ENCODE results near the gene SREK1. TPM values are rescaled to one million over a fixed set of nuclear protein-coding genes. Genes with fewer than 3 reads are reported as not detected.

Gene SREK1
- total and polyA plus RNA-seq, 4 donors: 17.7 to 337 (median 51.1) TPM

GRCh38 chr5:66118304-66118703 lies 25.8 kb upstream of the SREK1 start:
- Histone ChIP-seq H3K9ac (ENCODE audit: insufficient read depth in 1 of 2, low read length in 2 of 2) (no peak overlapping the region), H3K4me1 (ENCODE audit: control insufficient read depth in 5 of 5, insufficient read depth in 5 of 5, low read length in 5 of 5) (no peaks in the 10 kb centered on the region), H3K9me3 (ENCODE audit: control insufficient read depth in 4 of 4, insufficient read depth in 3 of 4, low read length in 3 of 4) (peaks cover 0 to 2% (median 0%) of the 10 kb centered on the region in 4 donors), H3K27me3 (ENCODE audit: control insufficient read depth in 3 of 3, insufficient read depth in 3 of 3, low read length in 2 of 3) (no peaks in the 10 kb centered on the region), H3K27ac (ENCODE audit: low read depth in 1 of 2, low read length in 1 of 2) (no peak overlapping the region), H3K4me3 (no peak overlapping the region), H3K36me3 (ENCODE audit: control insufficient read depth in 4 of 4, insufficient read depth in 4 of 4, low read length in 4 of 4) (no peaks in the 10 kb centered on the region)
- TF ChIP-seq CTCF (IDR thresholded peaks at IDR 0.05; ENCODE audit: control extremely low read depth, extremely low read depth): no peak
- no peak for ATAC-seq (ENCODE audit: insufficient read depth, low FRiP score)
- WGBS, 2 donors: 81 to 91% methylated on average over 4 of the region's 4 CpGs
- no peak for DNase-seq

GRCh38 chr5:66122379-66123034 lies 21.6 kb upstream of the SREK1 start:
- TF ChIP-seq CTCF (IDR thresholded peaks at IDR 0.05; ENCODE audit: control extremely low read depth, extremely low read depth): no peak
- ATAC-seq (ENCODE audit: insufficient read depth, low FRiP score) (no peak), DNase-seq (no peak)
- Histone ChIP-seq H3K9ac (ENCODE audit: insufficient read depth in 1 of 2, low read length in 2 of 2) (no peak overlapping the region), H3K27me3 (ENCODE audit: control insufficient read depth in 3 of 3, insufficient read depth in 3 of 3, low read length in 2 of 3) (no peaks in the 10 kb centered on the region), H3K36me3 (ENCODE audit: control insufficient read depth in 4 of 4, insufficient read depth in 4 of 4, low read length in 4 of 4) (no peaks in the 10 kb centered on the region), H3K4me1 (ENCODE audit: control insufficient read depth in 5 of 5, insufficient read depth in 5 of 5, low read length in 5 of 5) (no peaks in the 10 kb centered on the region), H3K9me3 (ENCODE audit: control insufficient read depth in 4 of 4, insufficient read depth in 3 of 4, low read length in 3 of 4) (no peaks in the 10 kb centered on the region), H3K27ac (ENCODE audit: low read depth in 1 of 2, low read length in 1 of 2) (no peak overlapping the region), H3K4me3 (no peak overlapping the region)
- WGBS, 2 donors: 89 to 90% methylated on average over 2 of the region's 2 CpGs

GRCh38 chr5:66129144-66129543 lies 15.0 kb upstream of the SREK1 start:
- Histone ChIP-seq H3K4me3 (no peak overlapping the region), H3K9me3 (ENCODE audit: control insufficient read depth in 4 of 4, insufficient read depth in 3 of 4, low read length in 3 of 4) (no peaks in the 10 kb centered on the region), H3K27ac (ENCODE audit: low read depth in 1 of 2, low read length in 1 of 2) (no peak overlapping the region), H3K36me3 (ENCODE audit: control insufficient read depth in 4 of 4, insufficient read depth in 4 of 4, low read length in 4 of 4) (no peaks in the 10 kb centered on the region), H3K27me3 (ENCODE audit: control insufficient read depth in 3 of 3, insufficient read depth in 3 of 3, low read length in 2 of 3) (no peaks in the 10 kb centered on the region), H3K9ac (ENCODE audit: insufficient read depth in 1 of 2, low read length in 2 of 2) (no peak overlapping the region), H3K4me1 (ENCODE audit: control insufficient read depth in 5 of 5, insufficient read depth in 5 of 5, low read length in 5 of 5) (peaks cover 0 to 3% (median 0%) of the 10 kb centered on the region in 5 donors)
- DNase-seq (no peak), ATAC-seq (ENCODE audit: insufficient read depth, low FRiP score) (no peak)
- TF ChIP-seq CTCF (IDR thresholded peaks at IDR 0.05; ENCODE audit: control extremely low read depth, extremely low read depth): no peak
- WGBS, 2 donors: 67 to 80% methylated on average over 4 of the region's 4 CpGs

- no peak overlapping the region for H3K9ac ChIP-seq (ENCODE audit: insufficient read depth in 1 of 2, low read length in 2 of 2)
- no peak for DNase-seq
- H3K4me1 ChIP-seq (ENCODE audit: control insufficient read depth in 5 of 5, insufficient read depth in 5 of 5, low read length in 5 of 5): peaks cover 0 to 8% (median 0%) of the 10 kb centered on the region in 5 donors
- H3K9me3 ChIP-seq (ENCODE audit: control insufficient read depth in 4 of 4, insufficient read depth in 3 of 4, low read length in 3 of 4): no peaks in the 10 kb centered on the region
- 98 to 100% methylated on average over 1 of the region's 1 CpG for WGBS, 2 donors
- H3K36me3 ChIP-seq (ENCODE audit: control insufficient read depth in 4 of 4, insufficient read depth in 4 of 4, low read length in 4 of 4): no peaks in the 10 kb centered on the region
- no peak overlapping the region for H3K4me3 ChIP-seq
- ATAC-seq (ENCODE audit: insufficient read depth, low FRiP score): no peak
- no peak overlapping the region for H3K27ac ChIP-seq (ENCODE audit: low read depth in 1 of 2, low read length in 1 of 2)
- TF ChIP-seq CTCF (IDR thresholded peaks at IDR 0.05; ENCODE audit: control extremely low read depth, extremely low read depth): no peak
- no peaks in the 10 kb centered on the region for H3K27me3 ChIP-seq (ENCODE audit: control insufficient read depth in 3 of 3, insufficient read depth in 3 of 3, low read length in 2 of 3)
Observed at GRCh38 chr5:66130493-66130892, 13.6 kb upstream of the SREK1 start.
